ENCODE data around the gene SPRR1B. TPM values are rescaled to one million over a fixed set of nuclear protein-coding genes. Genes with fewer than 3 reads are reported as not detected.

The SPRR1B gene
- total and polyA plus RNA-seq, 10 of the 15 experiments (the other 5 are each of a cell fraction or from before 2014, with no cell fraction given), result not detected

- no peak overlapping the region for H3K9ac ChIP-seq (ENCODE audit: control insufficient read depth, insufficient read depth, low read length)
- no peak for ATAC-seq
- intact Hi-C loops (cut with micrococcal nuclease; ENCODE audit: unreplicated experiment) (no loop called here), in situ Hi-C loops (cut with MboI) (no loop called here)
- H3K36me3 ChIP-seq (ENCODE audit: control insufficient read depth in 2 of 2, insufficient read depth in 2 of 2, low read length in 1 of 2), result no peaks in the 10 kb centered on the region
- H3K4me2 ChIP-seq (ENCODE audit: control insufficient read depth, insufficient read depth), result no peak overlapping the region
- no peak overlapping the region for H3K4me3 ChIP-seq
- 10% methylated on average over 5 of the region's 5 CpGs for WGBS (ENCODE audit: insufficient coverage, insufficient replicate concordance, low lambda C conversion rate, missing lambda C conversion rate)
- no peak for FAIRE-seq
- no peak for TF ChIP-seq ZNF687 (IDR thresholded peaks at IDR 0.05)
- TF ChIP-seq TARDBP (IDR thresholded peaks at IDR 0.05; ENCODE audit: borderline replicate concordance), result no peak
- TF ChIP-seq KAT2A (conservative IDR thresholded peaks at IDR 0.05; ENCODE audit: control insufficient read depth, low read depth, low read length), result no peak
- TF ChIP-seq IRF4 (IDR thresholded peaks at IDR 0.05; ENCODE audit: low read depth, low read length), result no peak
- H3K27ac ChIP-seq (ENCODE audit: control insufficient read depth, insufficient read depth), result no peak overlapping the region
- no peaks in the 10 kb centered on the region for H3K79me2 ChIP-seq (ENCODE audit: control insufficient read depth, insufficient read depth, low read length)
- SMC1A ChIA-PET (ENCODE audit: uncharacterized antibody, unreplicated experiment), result no interaction called here
- CTCF ChIA-PET, result no interaction called here
- POLR2A ChIA-PET, result no interaction called here
- no peaks in the 10 kb centered on the region for H3K4me1 ChIP-seq (ENCODE audit: control insufficient read depth, insufficient read depth, low read length)
- RAD21 ChIA-PET (ENCODE audit: unreplicated experiment), result no interaction called here
- H3K27me3 ChIP-seq (replicated peaks in 1 of 2; ENCODE audit: control insufficient read depth in 2 of 2, insufficient read depth in 2 of 2, low read length in 1 of 2), result no peaks in the 10 kb centered on the region
- H3K9me3 ChIP-seq (replicated peaks; ENCODE audit: control insufficient read depth, insufficient read depth, low read length), result no peaks in the 10 kb centered on the region
- no peak overlapping the region for H2AFZ ChIP-seq (ENCODE audit: control insufficient read depth, low read depth, low read length)
- BruUV-seq (replicated peaks), result no TSS peak
- no peak for DNase-seq (ENCODE audit: low read depth, low spot score)
- H4K20me1 ChIP-seq (ENCODE audit: control insufficient read depth, insufficient read depth), result no peaks in the 10 kb centered on the region
Measured at GRCh38 chr1:153072806-153073726, 42.1 kb downstream of the SPRR1B start.
